Liver (tissue), 9 donors: ENCODE measurements around the gene CUBN. TPM values are rescaled to one million over a fixed set of nuclear protein-coding genes. Genes with fewer than 3 reads are reported as not detected.

Experiments
- DNase-seq: peaks from one replicate; pipeline ENCODE4 v3.0.0-alpha.2; 2017; ENCODE audit warnings: low spot score
- H3K27ac ChIP-seq, 2 donors: one replicate each; pipeline ENCODE4 v1.7.0; 2013; ENCODE audit warnings: inconsistent platforms in 2 of 2, low read length in 2 of 2, control low read depth in 1 of 2, low read depth in 1 of 2, mild to moderate bottlenecking in 1 of 2
- H3K27me3 ChIP-seq, 4 donors: one replicate each; pipeline versions ENCODE4 v1.6.1 to v1.7.0; 2013; ENCODE audit warnings: low read length in 3 of 4, inconsistent platforms in 1 of 4, mild to moderate bottlenecking in 1 of 4, moderate library complexity in 1 of 4; ENCODE audit not compliant: control insufficient read depth in 4 of 4, insufficient read depth in 4 of 4
- H3K36me3 ChIP-seq, 4 donors: one replicate each; pipeline versions ENCODE4 v1.6.1 to v1.7.0; 2013; ENCODE audit warnings: low read length in 3 of 4, mild to moderate bottlenecking in 3 of 4, low read depth in 1 of 4, moderate library complexity in 1 of 4; ENCODE audit not compliant: control insufficient read depth in 4 of 4, insufficient read depth in 3 of 4
- H3K4me1 ChIP-seq, 4 donors: one replicate each; pipeline versions ENCODE4 v1.6.1 to v1.7.0; 2013; ENCODE audit warnings: low read length in 3 of 4, mild to moderate bottlenecking in 3 of 4, moderate library complexity in 1 of 4; ENCODE audit not compliant: control insufficient read depth in 4 of 4, insufficient read depth in 4 of 4
- H3K4me3 ChIP-seq, 3 donors: one replicate each; pipeline versions ENCODE4 v1.6.1 to v1.7.0; 2013; ENCODE audit warnings: low read length in 3 of 3, control low read depth in 1 of 3, low read depth in 1 of 3, mild to moderate bottlenecking in 1 of 3
- H3K9ac ChIP-seq, 2 donors: one replicate each; pipeline ENCODE4 v1.7.0; 2013; ENCODE audit warnings: low read length in 2 of 2, mild to moderate bottlenecking in 2 of 2, moderate library complexity in 2 of 2, control low read depth in 1 of 2, low read depth in 1 of 2
- H3K9me3 ChIP-seq, 4 donors: one replicate each; pipeline versions ENCODE4 v1.6.1 to v1.7.0; 2013; ENCODE audit warnings: low read length in 3 of 4; ENCODE audit not compliant: control insufficient read depth in 4 of 4
- EGR1 ChIP-seq, 2 donors: IDR thresholded peaks; 2 replicates each; pipeline ENCODE4 v1.6.1; 2016 to 2018; ENCODE audit warnings: antibody characterized with exemption in 2 of 2, low read depth in 2 of 2
- FOXA1 ChIP-seq: IDR thresholded peaks from 2 replicates; pipeline ENCODE4 v1.6.1; 2016; ENCODE audit warnings: antibody characterized with exemption
- FOXA2 ChIP-seq: IDR thresholded peaks from 2 replicates; pipeline ENCODE4 v1.6.1; 2016; ENCODE audit warnings: antibody characterized with exemption
- HNF4A ChIP-seq, 2 donors: conservative IDR thresholded peaks; 2 replicates each; pipeline ENCODE4 v1.6.1; 2016; ENCODE audit warnings: antibody characterized with exemption in 2 of 2, mild to moderate bottlenecking in 2 of 2
- HNF4G ChIP-seq: IDR thresholded peaks from 2 replicates; pipeline ENCODE4 v1.6.1; 2016; ENCODE audit warnings: antibody characterized with exemption
- NR2F2 ChIP-seq: IDR thresholded peaks from 2 replicates; pipeline ENCODE4 v1.6.1; 2016; ENCODE audit warnings: antibody characterized with exemption
- RAD21 ChIP-seq, 2 donors: IDR thresholded peaks; 2 replicates each; pipeline ENCODE4 v1.6.1; 2016; ENCODE audit warnings: antibody characterized with exemption in 2 of 2, mild to moderate bottlenecking in 2 of 2
- RXRA ChIP-seq, 2 donors: IDR thresholded peaks; 2 replicates each; pipeline ENCODE4 v1.6.1; 2017 to 2018; ENCODE audit warnings: antibody characterized with exemption in 2 of 2, mild to moderate bottlenecking in 1 of 2
- SP1 ChIP-seq: IDR thresholded peaks from 2 replicates; pipeline ENCODE4 v1.6.1; 2018; ENCODE audit warnings: antibody characterized with exemption, mild to moderate bottlenecking
- TAF1 ChIP-seq: conservative IDR thresholded peaks from 2 replicates; pipeline ENCODE4 v1.6.1; 2016; ENCODE audit warnings: antibody characterized with exemption, mild to moderate bottlenecking
- YY1 ChIP-seq: IDR thresholded peaks from 2 replicates; pipeline ENCODE4 v1.6.1; 2016; ENCODE audit warnings: antibody characterized with exemption, mild to moderate bottlenecking
- WGBS: extraction: QIAGEN DNeasy Blood & Tissue Kit; methylation state at CpG from one replicate; pipeline ENCODE4 v1.1.7; 2013; 5-methylcytosine and 5-hydroxymethylcytosine counted together
- polyA plus RNA-seq, 2 donors: library from polyadenylated mRNA; stranded (reverse) in 1 of 2; unstranded in 1 of 2; fragments of 200-250 nt in 1 of 2; fragments of >200 nt in 1 of 2; fragmentation: Nextera tagmentation in 1 of 2; extraction: Ambion mirVana in 1 of 2; gene quantifications; one replicate each; pipeline versions ENCODE4 v1.2.1 to v1.2.3, GENCODE V29; 2013 to 2015
- total RNA-seq, 2 donors: library from RNA; depleted of rRNA; stranded (reverse); fragments of >200 nt; gene quantifications; one replicate each; pipeline ENCODE4 v1.2.3, GENCODE V29; 2014
- TF ChIP-seq, protein P1 (sequence below): IDR thresholded peaks from 2 replicates; pipeline ENCODE4 v1.6.1; 2016; ENCODE audit warnings: antibody characterized with exemption, mild to moderate bottlenecking
- TF ChIP-seq, protein P2 (sequence below): IDR thresholded peaks from 2 replicates; pipeline ENCODE4 v1.6.1; 2016; ENCODE audit warnings: antibody characterized with exemption
- TF ChIP-seq, protein P3 (sequence below): IDR thresholded peaks from 2 replicates; pipeline ENCODE4 v1.6.1; 2016; ENCODE audit warnings: antibody characterized with exemption
- TF ChIP-seq, protein P4 (sequence below): IDR thresholded peaks from 2 replicates; pipeline ENCODE4 v1.6.1; 2016; ENCODE audit warnings: antibody characterized with exemption
- donor health status: healthy.
- donor health status: healthy.
- donor health status: healthy.
- donor health status: healthy.
- donor health status: healthy.

The CUBN gene
- total and polyA plus RNA-seq, 4 donors = 0.01 to 0.67 (median 0.30) TPM

DNA sequence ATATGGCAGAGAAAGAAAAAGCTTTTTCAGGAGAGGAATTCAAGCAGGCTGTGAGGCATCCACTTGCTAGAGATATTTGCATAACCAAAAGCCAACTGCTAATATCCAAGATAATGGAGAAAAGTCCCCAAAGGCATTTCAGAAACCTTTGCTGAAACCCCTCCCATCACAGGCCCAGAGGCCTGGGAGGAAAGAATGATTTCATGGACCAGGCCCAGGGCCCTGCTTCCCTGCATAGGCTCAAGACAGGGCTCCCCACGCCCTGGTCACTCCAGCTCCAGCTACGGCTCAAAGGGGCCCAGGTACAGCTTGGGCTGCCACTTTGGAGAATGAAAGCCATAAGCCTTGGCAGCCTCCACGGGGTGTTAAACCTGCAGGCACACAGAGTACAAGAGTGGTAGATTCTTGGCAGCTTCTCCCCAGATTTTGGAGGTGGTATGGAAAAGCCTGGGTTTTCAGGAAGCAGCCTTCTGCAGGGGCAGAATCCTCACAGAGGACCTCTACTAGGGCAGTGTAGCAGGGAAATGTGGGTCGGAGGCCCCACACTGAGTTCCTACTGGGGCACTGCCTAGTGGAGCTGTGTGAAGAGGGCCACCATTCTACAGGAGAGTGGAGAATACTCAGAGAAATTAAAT, 306.8 kb downstream of the CUBN start:
- Histone ChIP-seq H3K27me3 (no peaks in the 10 kb centered on the region), H3K9me3 (peaks cover 0 to 8% (median 1%) of the 10 kb centered on the region in 4 donors), H3K4me3 (no peak overlapping the region), H3K9ac (no peak overlapping the region), H3K36me3 (no peaks in the 10 kb centered on the region), H3K27ac (no peak overlapping the region), H3K4me1 (peaks cover 0 to 4% (median 2%) of the 10 kb centered on the region in 4 donors)
- no peak for TF ChIP-seq FOXA1
- 90% methylated on average over 4 of the region's 4 CpGs for WGBS
- no peak for DNase-seq

DNA sequence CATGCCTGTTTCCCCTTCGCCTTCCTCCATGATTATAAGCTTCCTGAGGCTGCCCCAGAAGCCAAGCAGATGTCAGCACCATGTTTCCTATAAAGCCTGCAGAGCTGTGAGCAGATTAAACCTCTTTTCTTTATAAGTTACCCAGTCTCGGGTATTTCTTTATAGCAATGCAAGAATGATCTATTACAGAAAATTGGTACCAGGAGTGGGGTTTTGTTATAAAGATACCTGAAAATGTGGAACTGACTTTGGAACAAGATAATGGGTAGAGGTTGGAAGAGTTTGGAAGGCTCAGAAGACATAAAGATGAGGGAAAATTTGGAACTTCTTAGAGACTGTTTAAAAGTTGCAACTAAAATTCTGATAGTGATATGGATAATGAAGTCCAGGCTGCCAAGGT, 307.6 kb downstream of the CUBN start:
- Histone ChIP-seq H3K4me3 (no peak overlapping the region), H3K27ac (no peak overlapping the region), H3K27me3 (no peaks in the 10 kb centered on the region), H3K9me3 (peaks cover 0 to 8% (median 1%) of the 10 kb centered on the region in 4 donors), H3K9ac (no peak overlapping the region), H3K4me1 (peaks cover 0 to 5% (median 2%) of the 10 kb centered on the region in 4 donors), H3K36me3 (no peaks in the 10 kb centered on the region)
- WGBS = 81% methylated on average over 2 of the region's 2 CpGs
- DNase-seq = no peak
- TF ChIP-seq EGR1 (IDR thresholded peaks at IDR 0.05; ENCODE audit: low read depth in 2 of 2) (no peak), YY1 (no peak), SP1 (no peak), FOXA2 (no peak)
- TF ChIP-seq, protein P1, sequence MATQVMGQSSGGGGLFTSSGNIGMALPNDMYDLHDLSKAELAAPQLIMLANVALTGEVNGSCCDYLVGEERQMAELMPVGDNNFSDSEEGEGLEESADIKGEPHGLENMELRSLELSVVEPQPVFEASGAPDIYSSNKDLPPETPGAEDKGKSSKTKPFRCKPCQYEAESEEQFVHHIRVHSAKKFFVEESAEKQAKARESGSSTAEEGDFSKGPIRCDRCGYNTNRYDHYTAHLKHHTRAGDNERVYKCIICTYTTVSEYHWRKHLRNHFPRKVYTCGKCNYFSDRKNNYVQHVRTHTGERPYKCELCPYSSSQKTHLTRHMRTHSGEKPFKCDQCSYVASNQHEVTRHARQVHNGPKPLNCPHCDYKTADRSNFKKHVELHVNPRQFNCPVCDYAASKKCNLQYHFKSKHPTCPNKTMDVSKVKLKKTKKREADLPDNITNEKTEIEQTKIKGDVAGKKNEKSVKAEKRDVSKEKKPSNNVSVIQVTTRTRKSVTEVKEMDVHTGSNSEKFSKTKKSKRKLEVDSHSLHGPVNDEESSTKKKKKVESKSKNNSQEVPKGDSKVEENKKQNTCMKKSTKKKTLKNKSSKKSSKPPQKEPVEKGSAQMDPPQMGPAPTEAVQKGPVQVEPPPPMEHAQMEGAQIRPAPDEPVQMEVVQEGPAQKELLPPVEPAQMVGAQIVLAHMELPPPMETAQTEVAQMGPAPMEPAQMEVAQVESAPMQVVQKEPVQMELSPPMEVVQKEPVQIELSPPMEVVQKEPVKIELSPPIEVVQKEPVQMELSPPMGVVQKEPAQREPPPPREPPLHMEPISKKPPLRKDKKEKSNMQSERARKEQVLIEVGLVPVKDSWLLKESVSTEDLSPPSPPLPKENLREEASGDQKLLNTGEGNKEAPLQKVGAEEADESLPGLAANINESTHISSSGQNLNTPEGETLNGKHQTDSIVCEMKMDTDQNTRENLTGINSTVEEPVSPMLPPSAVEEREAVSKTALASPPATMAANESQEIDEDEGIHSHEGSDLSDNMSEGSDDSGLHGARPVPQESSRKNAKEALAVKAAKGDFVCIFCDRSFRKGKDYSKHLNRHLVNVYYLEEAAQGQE = no peak
- TF ChIP-seq, protein P2, sequence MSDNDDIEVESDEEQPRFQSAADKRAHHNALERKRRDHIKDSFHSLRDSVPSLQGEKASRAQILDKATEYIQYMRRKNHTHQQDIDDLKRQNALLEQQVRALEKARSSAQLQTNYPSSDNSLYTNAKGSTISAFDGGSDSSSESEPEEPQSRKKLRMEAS = no peak

DNA sequence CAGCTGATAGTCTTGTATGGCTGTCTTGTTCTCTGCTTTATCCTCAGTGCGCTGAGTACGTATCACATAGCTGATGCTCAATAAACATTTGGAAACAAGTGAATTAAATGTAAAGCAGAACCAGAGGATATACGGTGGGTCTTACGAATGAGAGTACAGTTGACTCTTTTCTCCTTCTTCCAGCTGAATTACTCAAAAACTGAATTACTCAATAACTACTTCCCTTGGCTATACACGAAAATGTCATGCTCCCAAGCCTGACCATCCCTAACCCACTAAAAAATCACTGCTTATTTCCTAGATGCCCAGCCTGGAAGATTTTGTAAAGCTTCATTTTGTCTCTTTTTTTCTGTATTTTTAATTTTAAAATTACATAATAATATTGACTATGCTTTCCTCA, 309.2 kb downstream of the CUBN start:
- DNase-seq = no peak
- Histone ChIP-seq H3K4me3 (no peak overlapping the region), H3K9ac (no peak overlapping the region), H3K36me3 (no peaks in the 10 kb centered on the region), H3K27me3 (no peaks in the 10 kb centered on the region), H3K9me3 (peaks cover 0 to 8% (median 1%) of the 10 kb centered on the region in 4 donors), H3K27ac (no peak overlapping the region), H3K4me1 (peaks cover 2 to 15% (median 7%) of the 10 kb centered on the region in 4 donors)
- no peak for TF ChIP-seq EGR1 (IDR thresholded peaks at IDR 0.05; ENCODE audit: low read depth in 2 of 2)
- 80% methylated on average over 5 of the region's 5 CpGs for WGBS

DNA sequence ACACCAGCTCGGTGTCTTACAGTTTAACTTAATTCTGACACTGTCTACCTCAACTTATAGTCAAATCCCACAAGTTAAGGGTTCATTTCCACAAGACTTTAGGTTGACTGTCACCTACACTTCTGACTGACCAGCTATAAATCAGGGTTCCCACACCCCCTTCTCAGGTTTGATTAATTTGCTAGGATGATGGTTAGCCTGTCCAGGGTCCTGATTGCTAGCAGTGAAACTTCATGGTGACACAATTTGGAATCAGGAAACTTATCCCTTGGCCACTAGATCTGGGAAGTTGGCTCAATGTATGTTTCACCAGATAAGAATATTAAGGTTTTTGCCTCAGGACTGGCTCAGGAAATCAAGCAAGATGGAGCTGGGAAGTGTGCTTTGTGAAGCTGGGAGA, 309.6 kb downstream of the CUBN start:
- Histone ChIP-seq H3K4me1 (peaks cover 2 to 15% (median 7%) of the 10 kb centered on the region in 4 donors), H3K4me3 (no peak overlapping the region), H3K27ac (no peak overlapping the region), H3K27me3 (no peaks in the 10 kb centered on the region), H3K9me3 (peaks cover 0 to 8% (median 1%) of the 10 kb centered on the region in 4 donors), H3K9ac (no peak overlapping the region), H3K36me3 (no peaks in the 10 kb centered on the region)
- no peak for DNase-seq
- 96% methylated on average over 1 of the region's 1 CpG for WGBS
- no peak for TF ChIP-seq NR2F2
- TF ChIP-seq RAD21 (IDR thresholded peaks at IDR 0.05) = no peak
- no peak for TF ChIP-seq HNF4G
- TF ChIP-seq, protein P2 = no peak
- no peak for TF ChIP-seq FOXA2
- no peak for TF ChIP-seq HNF4A (conservative IDR thresholded peaks at IDR 0.05)
- TF ChIP-seq, protein P3, sequence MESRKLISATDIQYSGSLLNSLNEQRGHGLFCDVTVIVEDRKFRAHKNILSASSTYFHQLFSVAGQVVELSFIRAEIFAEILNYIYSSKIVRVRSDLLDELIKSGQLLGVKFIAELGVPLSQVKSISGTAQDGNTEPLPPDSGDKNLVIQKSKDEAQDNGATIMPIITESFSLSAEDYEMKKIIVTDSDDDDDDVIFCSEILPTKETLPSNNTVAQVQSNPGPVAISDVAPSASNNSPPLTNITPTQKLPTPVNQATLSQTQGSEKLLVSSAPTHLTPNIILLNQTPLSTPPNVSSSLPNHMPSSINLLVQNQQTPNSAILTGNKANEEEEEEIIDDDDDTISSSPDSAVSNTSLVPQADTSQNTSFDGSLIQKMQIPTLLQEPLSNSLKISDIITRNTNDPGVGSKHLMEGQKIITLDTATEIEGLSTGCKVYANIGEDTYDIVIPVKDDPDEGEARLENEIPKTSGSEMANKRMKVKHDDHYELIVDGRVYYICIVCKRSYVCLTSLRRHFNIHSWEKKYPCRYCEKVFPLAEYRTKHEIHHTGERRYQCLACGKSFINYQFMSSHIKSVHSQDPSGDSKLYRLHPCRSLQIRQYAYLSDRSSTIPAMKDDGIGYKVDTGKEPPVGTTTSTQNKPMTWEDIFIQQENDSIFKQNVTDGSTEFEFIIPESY = no peak
- no peak for TF ChIP-seq RXRA (IDR thresholded peaks at IDR 0.05)
- TF ChIP-seq, protein P4, sequence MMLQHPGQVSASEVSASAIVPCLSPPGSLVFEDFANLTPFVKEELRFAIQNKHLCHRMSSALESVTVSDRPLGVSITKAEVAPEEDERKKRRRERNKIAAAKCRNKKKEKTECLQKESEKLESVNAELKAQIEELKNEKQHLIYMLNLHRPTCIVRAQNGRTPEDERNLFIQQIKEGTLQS = no peak
- TF ChIP-seq TAF1 = no peak
- no peak for TF ChIP-seq SP1
- TF ChIP-seq EGR1 (IDR thresholded peaks at IDR 0.05; ENCODE audit: low read depth in 2 of 2) = no peak
